ENCODE measurements around the gene PSMB5.

Gene PSMB5

DNA sequence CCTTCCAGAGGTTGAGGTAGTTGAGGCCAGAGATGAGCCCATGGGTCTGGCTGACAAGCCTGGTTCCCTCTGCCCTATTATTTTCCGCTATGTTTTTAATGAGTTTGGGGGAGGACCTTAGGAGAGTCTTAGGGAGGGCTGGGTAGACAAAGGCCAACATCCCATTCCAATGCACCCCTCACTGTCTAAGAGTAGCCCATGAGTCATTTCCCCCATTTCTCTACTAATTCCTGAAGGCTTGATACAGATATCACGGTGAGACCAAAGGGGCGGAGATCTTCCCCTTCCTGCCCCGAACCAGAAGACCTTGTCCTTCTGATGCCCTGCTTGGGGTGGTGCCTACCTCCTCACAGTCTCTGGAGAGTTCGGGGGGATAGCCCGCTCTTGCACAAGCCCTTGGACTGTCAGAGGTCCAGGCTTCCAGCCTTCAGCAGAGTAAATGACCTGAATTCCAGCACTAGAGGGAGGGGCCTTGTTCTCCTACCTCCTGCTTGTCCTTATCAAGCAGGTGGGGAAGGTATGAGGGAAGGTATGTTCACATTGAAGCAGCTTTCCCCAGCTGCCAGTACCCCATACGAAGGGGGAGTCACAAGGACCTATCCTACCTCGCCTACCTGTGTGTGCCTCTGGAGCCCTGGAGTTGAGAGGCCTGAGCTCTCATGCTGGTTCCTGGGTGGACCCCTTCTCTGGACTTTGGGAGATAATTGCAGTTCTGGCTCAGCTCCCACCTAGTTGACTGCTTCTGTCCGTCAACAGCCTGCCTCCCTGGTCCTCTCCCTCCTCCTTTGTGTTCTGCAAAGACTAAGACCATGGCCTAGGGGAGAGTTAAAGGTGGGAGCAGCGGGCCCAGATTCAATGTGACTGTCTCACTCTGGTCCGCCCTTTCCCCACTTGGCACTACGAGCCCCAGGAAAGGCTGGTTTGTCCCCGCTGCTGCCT, 11.0 kb upstream of the PSMB5 start:
- TF ChIP-seq, protein P1, sequence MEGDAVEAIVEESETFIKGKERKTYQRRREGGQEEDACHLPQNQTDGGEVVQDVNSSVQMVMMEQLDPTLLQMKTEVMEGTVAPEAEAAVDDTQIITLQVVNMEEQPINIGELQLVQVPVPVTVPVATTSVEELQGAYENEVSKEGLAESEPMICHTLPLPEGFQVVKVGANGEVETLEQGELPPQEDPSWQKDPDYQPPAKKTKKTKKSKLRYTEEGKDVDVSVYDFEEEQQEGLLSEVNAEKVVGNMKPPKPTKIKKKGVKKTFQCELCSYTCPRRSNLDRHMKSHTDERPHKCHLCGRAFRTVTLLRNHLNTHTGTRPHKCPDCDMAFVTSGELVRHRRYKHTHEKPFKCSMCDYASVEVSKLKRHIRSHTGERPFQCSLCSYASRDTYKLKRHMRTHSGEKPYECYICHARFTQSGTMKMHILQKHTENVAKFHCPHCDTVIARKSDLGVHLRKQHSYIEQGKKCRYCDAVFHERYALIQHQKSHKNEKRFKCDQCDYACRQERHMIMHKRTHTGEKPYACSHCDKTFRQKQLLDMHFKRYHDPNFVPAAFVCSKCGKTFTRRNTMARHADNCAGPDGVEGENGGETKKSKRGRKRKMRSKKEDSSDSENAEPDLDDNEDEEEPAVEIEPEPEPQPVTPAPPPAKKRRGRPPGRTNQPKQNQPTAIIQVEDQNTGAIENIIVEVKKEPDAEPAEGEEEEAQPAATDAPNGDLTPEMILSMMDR (IDR thresholded peaks at IDR 0.05): no peak

DNA sequence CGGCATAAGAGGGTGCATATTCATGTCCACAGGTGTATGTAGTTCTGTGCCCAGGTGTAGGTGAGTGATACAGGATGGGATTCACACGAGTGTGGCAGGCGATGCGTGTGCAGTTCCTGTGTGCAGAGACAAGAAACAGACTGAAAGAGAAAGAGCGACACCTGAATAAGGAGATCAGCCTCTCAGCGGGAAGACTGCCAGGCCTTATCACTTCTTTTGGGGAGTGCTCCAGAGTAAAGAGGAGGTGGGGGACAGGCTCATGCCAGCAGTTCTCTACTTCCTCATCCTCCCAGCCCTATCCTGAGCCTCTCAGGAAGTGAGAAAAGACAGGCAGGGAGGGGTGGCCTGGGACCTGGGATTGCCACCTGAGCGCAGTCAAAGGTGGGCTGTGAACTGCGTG, 10.1 kb upstream of the PSMB5 start:
- TF ChIP-seq, protein P1 (IDR thresholded peaks at IDR 0.05): no peak

DNA sequence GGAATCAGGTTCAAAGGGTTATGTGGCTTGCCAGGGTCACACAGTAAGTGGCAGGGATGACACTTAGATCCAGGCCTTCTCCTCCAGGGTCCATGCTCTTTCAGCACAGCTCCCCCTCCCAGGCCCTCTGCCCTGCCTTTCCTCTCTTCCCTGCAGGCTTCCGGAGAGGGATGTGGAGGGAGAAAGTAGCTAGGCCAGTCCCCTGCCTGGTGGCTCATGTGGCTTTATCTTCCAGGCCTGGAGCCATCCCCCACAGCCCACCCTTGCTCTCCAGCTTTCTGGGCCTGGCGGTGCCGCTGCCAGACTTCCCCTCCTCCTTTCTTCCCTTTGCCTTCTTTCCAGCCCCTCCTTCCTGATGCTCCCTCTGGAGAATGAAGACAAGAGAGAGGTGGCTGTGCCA, 9.1 kb upstream of the PSMB5 start:
- TF ChIP-seq, protein P1 (IDR thresholded peaks at IDR 0.05): no peak

DNA sequence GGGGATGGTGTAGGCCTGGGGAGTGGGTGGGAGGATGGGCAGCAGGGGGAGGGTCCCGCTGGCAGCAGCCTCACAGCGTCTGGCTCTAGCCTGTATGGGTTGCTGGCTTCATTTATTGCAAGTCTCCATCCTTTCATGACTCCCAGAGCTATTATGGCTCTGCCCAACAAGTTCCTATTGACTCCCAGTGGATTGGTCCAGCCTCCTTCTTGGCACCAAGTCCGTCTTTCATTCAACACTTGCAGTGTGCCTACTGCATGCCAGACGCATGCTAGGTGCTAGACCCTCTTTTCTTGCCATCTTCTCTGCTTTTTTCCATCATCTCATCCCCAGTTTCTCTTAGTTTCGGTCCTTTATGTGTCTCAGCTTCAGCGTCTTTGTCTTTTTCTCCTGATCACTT, 8.4 kb upstream of the PSMB5 start:
- TF ChIP-seq, protein P1 (IDR thresholded peaks at IDR 0.05): no peak

DNA sequence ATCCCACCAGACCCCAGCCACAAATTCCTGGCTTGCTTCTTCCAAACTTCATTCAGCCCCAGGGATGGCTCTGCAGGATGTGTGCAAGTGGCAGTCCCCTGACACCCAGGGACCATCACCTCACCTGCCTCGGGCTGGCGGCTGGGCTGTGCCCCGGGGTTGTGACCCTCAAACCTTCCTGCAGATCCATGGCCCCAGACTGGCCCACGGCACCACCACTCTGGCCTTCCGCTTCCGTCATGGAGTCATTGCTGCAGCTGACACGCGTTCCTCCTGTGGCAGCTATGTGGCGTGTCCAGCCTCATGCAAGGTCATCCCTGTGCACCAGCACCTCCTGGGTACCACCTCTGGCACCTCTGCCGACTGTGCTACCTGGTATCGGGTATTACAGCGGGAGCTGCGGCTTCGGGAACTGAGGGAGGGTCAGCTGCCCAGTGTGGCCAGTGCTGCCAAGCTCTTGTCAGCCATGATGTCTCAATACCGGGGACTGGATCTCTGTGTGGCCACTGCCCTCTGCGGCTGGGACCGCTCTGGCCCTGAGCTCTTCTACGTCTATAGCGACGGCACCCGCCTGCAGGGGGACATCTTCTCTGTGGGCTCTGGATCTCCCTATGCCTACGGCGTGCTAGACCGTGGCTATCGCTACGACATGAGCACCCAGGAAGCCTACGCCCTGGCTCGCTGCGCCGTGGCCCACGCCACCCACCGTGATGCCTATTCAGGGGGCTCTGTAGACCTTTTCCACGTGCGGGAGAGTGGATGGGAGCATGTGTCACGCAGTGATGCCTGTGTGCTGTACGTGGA, 7.7 kb upstream of the PSMB5 start, which contains the start of gene PSMB11:
TSS of gene PSMB11 (plus strand) at position 51 of the 804 bp plus-strand sequence. CDS start at position 65, 14 bp downstream.
- TF ChIP-seq, protein P1 (IDR thresholded peaks at IDR 0.05): no peak

DNA sequence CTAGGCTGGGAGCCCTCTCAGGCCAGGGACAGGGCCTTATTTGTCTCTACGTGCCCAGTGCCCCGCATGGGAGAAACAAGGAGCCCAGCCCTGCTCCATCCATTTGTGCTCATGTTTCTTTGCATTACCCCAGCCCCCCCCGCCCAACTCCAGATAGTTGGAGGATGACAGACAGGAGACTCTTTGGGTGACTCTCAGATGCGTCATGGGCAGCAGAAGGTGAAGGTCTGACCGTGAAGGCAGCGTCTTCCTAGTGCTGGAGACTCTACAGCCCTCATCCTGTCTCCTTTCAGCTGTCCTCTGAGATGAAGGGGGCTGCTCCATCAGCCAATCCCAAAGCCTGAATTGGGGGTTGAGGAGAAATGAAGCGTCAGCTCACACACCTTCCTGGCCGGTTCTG, 7.0 kb upstream of the PSMB5 start:
- TF ChIP-seq, protein P1 (IDR thresholded peaks at IDR 0.05): no peak

DNA sequence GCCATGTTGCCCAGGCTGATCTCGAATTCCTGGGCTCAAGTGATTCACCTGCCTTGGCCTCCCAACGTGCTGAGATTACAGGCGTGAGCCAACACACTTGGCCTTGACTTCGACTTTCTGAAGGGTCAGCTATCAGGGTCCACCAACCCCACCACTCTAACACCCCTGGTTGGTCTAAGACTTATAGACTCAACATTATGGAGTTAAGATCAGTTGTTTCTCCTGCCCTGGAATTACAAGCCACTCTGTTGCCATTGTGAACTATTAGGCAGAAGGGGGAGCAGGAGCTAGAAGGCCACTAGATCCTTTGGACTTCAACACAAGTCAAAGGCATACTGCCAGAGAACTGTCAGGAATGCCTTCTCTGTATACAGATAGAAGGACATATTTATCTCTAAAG, 5.4 kb upstream of the PSMB5 start:
- TF ChIP-seq, protein P1 (IDR thresholded peaks at IDR 0.05): no peak

All from LNCAP (cell line).